ENCODE data around the gene CHST9.

The CHST9 gene

DNA sequence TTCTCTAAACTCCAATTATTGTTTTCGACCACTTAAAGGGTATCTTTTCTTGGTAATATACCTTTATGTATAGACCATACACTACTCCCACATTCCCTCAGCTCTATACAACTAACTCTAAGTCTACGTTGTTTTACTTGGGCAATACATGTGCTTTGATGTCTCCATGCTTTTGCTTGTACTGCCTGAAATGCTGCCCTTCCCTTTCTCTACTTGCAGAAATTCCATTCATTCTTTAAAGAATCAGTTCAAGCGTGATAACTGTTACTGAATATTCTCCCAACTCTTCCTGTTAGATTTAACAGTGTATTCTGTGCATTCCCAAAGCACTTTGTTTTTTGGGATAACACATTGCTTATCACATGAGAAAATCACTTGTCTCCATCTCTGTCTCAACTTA is 162.6 kb downstream of the CHST9 start:
- DNase-seq = no peak
- H3K36me3 ChIP-seq (ENCODE audit: control insufficient read depth, insufficient read depth, low read length) = no peaks in the 10 kb centered on the region
- no peak overlapping the region for H3K4me3 ChIP-seq (ENCODE audit: insufficient read depth, low read depth, low read length, poor library complexity, severe bottlenecking)
- no peaks in the 10 kb centered on the region for H3K9me3 ChIP-seq (ENCODE audit: control insufficient read depth, low read length)
- no peaks in the 10 kb centered on the region for H3K4me1 ChIP-seq (ENCODE audit: control insufficient read depth, insufficient read depth, low read length, poor library complexity, severe bottlenecking)
- H3K27ac ChIP-seq (ENCODE audit: insufficient read depth, low read length, poor library complexity, severe bottlenecking) = no peak overlapping the region
- H3K27me3 ChIP-seq (replicated peaks; ENCODE audit: control insufficient read depth, insufficient read depth, low read length, poor library complexity, severe bottlenecking) = no peaks in the 10 kb centered on the region

DNA sequence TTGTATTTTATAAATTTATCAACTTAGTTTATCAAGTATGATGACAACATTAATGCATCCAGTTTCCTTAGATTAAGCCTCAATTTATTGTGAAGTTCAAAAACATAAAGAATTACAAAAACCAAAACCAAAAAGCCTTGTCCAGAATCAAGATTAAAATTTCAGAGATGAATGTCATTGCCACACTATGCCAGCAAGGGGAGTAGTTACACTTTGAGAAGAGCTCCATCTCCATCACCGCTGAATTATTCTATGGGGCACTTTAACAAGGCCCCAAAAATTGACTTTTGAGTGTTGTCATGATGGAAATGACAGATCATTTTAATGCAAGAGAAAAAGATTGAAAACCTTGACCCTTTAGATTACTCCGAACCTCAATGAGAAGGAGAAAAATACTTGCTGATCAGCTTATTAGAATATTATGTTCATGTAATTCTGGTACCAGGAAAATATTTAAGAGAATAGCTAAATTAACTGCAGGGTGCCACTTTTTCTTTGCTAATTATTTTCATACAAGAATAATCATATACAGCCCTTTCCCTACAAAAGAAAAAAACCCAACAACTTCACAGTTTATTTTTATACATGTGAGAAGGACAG is 167.1 kb downstream of the CHST9 start:
- Histone ChIP-seq H3K27me3 (replicated peaks; ENCODE audit: control insufficient read depth, insufficient read depth, low read length, poor library complexity, severe bottlenecking) (no peaks in the 10 kb centered on the region), H3K4me3 (ENCODE audit: insufficient read depth, low read depth, low read length, poor library complexity, severe bottlenecking) (no peak overlapping the region), H3K9me3 (ENCODE audit: control insufficient read depth, low read length) (no peaks in the 10 kb centered on the region), H3K36me3 (ENCODE audit: control insufficient read depth, insufficient read depth, low read length) (no peaks in the 10 kb centered on the region), H3K4me1 (ENCODE audit: control insufficient read depth, insufficient read depth, low read length, poor library complexity, severe bottlenecking) (no peaks in the 10 kb centered on the region), H3K27ac (ENCODE audit: insufficient read depth, low read length, poor library complexity, severe bottlenecking) (no peak overlapping the region)
- no peak for DNase-seq

DNA sequence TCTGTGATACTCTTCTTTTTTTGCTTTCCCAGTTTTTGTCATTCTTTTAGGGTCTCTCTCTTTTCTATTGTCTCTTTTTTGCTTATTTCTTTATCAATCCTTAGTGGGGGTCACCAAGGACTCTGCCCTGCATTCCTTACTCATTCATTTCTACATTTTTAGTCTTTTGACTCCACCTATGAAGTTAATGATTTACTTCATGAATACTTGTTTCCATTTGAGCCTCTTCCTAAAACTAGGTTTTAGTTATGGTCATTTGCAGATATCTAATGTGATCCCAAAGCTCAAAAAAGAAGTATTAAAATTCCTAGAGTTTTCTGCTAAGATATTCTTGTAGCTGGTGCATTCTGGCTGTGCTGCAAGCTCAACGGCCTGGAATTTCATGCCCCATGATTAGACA is 170.3 kb downstream of the CHST9 start:
- DNase-seq = no peak
- no peaks in the 10 kb centered on the region for H3K4me1 ChIP-seq (ENCODE audit: control insufficient read depth, insufficient read depth, low read length, poor library complexity, severe bottlenecking)
- H3K4me3 ChIP-seq (ENCODE audit: insufficient read depth, low read depth, low read length, poor library complexity, severe bottlenecking) = no peak overlapping the region
- no peaks in the 10 kb centered on the region for H3K36me3 ChIP-seq (ENCODE audit: control insufficient read depth, insufficient read depth, low read length)
- H3K9me3 ChIP-seq (ENCODE audit: control insufficient read depth, low read length) = no peaks in the 10 kb centered on the region
- no peaks in the 10 kb centered on the region for H3K27me3 ChIP-seq (replicated peaks; ENCODE audit: control insufficient read depth, insufficient read depth, low read length, poor library complexity, severe bottlenecking)
- H3K27ac ChIP-seq (ENCODE audit: insufficient read depth, low read length, poor library complexity, severe bottlenecking) = no peak overlapping the region

DNA sequence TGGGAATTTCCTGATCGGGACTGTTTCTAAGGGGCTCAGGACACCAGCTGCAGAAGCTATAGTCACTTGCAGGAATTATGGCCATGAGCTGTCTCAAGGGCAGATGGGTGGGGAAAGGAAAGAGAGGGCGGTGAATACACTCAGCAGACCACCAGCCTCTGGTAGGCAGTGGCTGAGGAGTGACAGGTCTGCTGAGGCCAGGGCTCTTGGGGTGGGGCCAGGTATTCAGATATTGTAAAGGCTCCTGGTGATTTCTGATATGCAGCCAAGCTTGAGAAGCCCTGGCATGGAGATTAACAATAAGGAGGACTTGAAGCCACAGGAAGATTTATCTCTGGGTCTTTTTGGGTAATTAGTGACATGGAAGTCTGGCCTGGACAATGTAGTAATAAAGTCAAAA is 174.3 kb downstream of the CHST9 start:
- no peak for DNase-seq
- no peak overlapping the region for H3K27ac ChIP-seq (ENCODE audit: insufficient read depth, low read length, poor library complexity, severe bottlenecking)
- no peaks in the 10 kb centered on the region for H3K36me3 ChIP-seq (ENCODE audit: control insufficient read depth, insufficient read depth, low read length)
- no peaks in the 10 kb centered on the region for H3K4me1 ChIP-seq (ENCODE audit: control insufficient read depth, insufficient read depth, low read length, poor library complexity, severe bottlenecking)
- H3K9me3 ChIP-seq (ENCODE audit: control insufficient read depth, low read length) = no peaks in the 10 kb centered on the region
- H3K27me3 ChIP-seq (replicated peaks; ENCODE audit: control insufficient read depth, insufficient read depth, low read length, poor library complexity, severe bottlenecking) = no peaks in the 10 kb centered on the region
- no peak overlapping the region for H3K4me3 ChIP-seq (ENCODE audit: insufficient read depth, low read depth, low read length, poor library complexity, severe bottlenecking)

DNA sequence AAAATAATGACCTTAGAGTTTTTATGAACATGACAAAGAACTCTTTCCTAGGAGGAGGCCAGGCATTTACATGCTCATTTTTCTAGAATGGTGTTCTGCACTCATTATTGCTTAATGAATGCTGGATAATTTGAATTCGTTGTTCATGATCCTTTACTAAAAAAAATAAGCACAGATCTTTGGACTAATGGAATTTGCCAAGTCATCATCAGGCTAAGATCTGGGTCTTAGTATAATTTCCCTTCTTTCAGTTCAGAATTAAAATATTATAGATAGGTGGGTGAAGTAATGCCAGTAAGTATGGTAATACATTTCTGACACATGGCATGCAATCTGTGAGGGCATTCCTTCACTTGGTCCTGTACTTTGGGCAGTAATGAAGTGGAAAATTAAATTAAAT is 175.8 kb downstream of the CHST9 start:
- Histone ChIP-seq H3K27me3 (replicated peaks; ENCODE audit: control insufficient read depth, insufficient read depth, low read length, poor library complexity, severe bottlenecking) (no peaks in the 10 kb centered on the region), H3K27ac (ENCODE audit: insufficient read depth, low read length, poor library complexity, severe bottlenecking) (no peak overlapping the region), H3K36me3 (ENCODE audit: control insufficient read depth, insufficient read depth, low read length) (no peaks in the 10 kb centered on the region), H3K4me3 (ENCODE audit: insufficient read depth, low read depth, low read length, poor library complexity, severe bottlenecking) (no peak overlapping the region), H3K9me3 (ENCODE audit: control insufficient read depth, low read length) (no peaks in the 10 kb centered on the region), H3K4me1 (ENCODE audit: control insufficient read depth, insufficient read depth, low read length, poor library complexity, severe bottlenecking) (no peaks in the 10 kb centered on the region)
- DNase-seq = no peak

DNA sequence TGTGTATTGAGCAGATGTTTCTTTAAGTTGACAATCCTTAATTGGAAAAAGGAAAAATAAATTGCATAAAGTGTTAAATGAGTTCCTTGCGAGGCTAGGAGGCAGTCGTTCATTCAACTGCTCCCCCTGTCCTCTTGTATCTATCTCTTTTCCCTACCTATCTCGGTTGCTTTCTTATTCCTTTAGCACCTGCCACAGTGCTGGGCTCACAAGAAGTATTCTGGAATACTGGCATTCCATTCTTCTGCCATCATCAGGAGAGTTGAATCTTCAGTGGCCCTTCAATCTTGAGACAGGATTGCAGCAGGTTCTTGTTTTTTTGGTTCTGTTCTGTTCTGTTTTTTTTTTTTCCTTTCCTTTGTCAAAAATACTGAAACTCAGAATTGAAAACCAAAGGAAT is 176.5 kb downstream of the CHST9 start:
- no peak overlapping the region for H3K27ac ChIP-seq (ENCODE audit: insufficient read depth, low read length, poor library complexity, severe bottlenecking)
- no peak for DNase-seq

DNA sequence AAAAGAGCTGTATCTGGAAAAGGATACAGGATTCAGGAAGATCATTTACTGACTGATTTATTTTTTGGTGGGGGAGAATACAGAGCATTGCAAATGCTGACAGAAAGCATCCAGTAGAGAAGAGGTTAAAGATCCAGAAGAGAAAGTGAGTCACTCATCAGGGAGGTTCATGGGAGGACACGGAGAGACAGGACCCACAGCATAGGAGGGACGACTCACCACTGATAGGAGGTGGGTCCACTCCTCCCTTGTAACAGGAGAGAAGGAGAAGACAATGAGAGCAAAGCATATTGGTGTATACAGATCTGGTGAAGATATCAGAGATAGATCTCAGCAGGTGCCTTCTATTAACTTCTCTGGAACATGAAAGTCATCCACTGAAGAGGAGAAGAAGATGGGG is 177.2 kb downstream of the CHST9 start:
- H3K36me3 ChIP-seq (ENCODE audit: control insufficient read depth, insufficient read depth, low read length) = no peaks in the 10 kb centered on the region
- no peaks in the 10 kb centered on the region for H3K27me3 ChIP-seq (replicated peaks; ENCODE audit: control insufficient read depth, insufficient read depth, low read length, poor library complexity, severe bottlenecking)
- H3K9me3 ChIP-seq (ENCODE audit: control insufficient read depth, low read length) = no peaks in the 10 kb centered on the region
- DNase-seq = no peak
- no peaks in the 10 kb centered on the region for H3K4me1 ChIP-seq (ENCODE audit: control insufficient read depth, insufficient read depth, low read length, poor library complexity, severe bottlenecking)
- H3K27ac ChIP-seq (ENCODE audit: insufficient read depth, low read length, poor library complexity, severe bottlenecking) = no peak overlapping the region
- H3K4me3 ChIP-seq (ENCODE audit: insufficient read depth, low read depth, low read length, poor library complexity, severe bottlenecking) = no peak overlapping the region

More for the DNA sequence above, 176.5 kb downstream of the CHST9 start:
- Histone ChIP-seq H3K4me1 (ENCODE audit: control insufficient read depth, insufficient read depth, low read length, poor library complexity, severe bottlenecking) (no peaks in the 10 kb centered on the region), H3K4me3 (ENCODE audit: insufficient read depth, low read depth, low read length, poor library complexity, severe bottlenecking) (no peak overlapping the region), H3K27me3 (replicated peaks; ENCODE audit: control insufficient read depth, insufficient read depth, low read length, poor library complexity, severe bottlenecking) (no peaks in the 10 kb centered on the region), H3K9me3 (ENCODE audit: control insufficient read depth, low read length) (no peaks in the 10 kb centered on the region), H3K36me3 (ENCODE audit: control insufficient read depth, insufficient read depth, low read length) (no peaks in the 10 kb centered on the region)

DNA sequence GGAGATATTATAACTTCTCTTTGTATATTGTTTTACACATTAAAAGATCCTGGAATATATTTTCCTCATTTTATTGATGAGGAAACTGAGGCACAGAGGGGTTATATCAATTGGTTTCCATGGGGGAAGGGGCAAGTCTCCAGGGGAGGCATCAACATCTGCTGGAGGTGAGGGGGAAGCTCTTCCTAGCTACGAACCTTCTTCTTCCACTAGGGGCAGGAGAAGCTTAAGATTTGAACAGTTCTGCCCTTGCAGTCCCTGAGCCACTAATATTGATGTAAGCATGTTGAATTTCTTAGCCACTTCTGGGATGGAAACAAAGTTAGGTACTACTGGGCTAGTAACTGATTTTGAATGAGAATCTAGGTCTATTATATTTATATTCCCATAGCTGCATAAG is 179.5 kb downstream of the CHST9 start:
- H3K27me3 ChIP-seq (replicated peaks; ENCODE audit: control insufficient read depth, insufficient read depth, low read length, poor library complexity, severe bottlenecking) = no peaks in the 10 kb centered on the region
- no peak overlapping the region for H3K27ac ChIP-seq (ENCODE audit: insufficient read depth, low read length, poor library complexity, severe bottlenecking)
- H3K4me1 ChIP-seq (ENCODE audit: control insufficient read depth, insufficient read depth, low read length, poor library complexity, severe bottlenecking) = no peaks in the 10 kb centered on the region
- no peak for DNase-seq
- H3K9me3 ChIP-seq (ENCODE audit: control insufficient read depth, low read length) = no peaks in the 10 kb centered on the region
- H3K36me3 ChIP-seq (ENCODE audit: control insufficient read depth, insufficient read depth, low read length) = no peaks in the 10 kb centered on the region
- H3K4me3 ChIP-seq (ENCODE audit: insufficient read depth, low read depth, low read length, poor library complexity, severe bottlenecking) = no peak overlapping the region

DNA sequence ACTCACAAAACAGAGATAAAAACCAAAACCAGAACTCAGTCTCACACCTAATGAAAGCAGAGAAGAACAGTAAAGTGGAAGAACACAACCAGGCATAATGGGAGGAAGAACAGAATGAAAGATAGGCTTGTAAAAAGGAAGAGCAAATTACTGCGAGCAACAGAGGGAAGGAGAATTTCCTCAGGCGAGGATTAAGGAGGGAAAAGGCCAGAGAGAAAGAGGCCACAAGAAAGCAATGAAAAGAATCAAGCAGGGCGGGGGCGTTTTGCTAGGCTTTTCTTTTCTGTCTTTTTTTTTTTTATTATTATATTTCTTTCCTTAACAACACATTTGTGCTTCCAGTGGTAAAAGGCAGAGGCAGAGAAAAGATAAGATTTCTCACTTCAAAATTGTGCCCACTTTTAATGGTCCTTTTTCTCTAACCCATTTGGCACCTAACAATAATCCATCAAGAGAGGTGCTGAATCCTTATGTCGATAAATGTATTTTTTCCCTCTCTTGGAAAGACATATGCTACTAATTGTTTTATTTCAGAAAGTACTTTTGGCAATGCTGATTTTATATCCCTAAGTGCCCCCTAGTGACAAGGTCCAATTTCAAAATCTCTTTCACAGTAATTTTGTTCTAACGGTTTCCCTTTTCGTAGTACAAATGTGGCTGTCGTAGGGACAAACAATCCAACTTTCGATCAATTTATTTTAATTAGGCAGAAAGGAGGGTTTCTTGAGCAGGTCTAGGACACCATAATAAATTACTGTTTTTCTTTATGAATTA is 180.9 kb downstream of the CHST9 start:
- no peak overlapping the region for H3K27ac ChIP-seq (ENCODE audit: insufficient read depth, low read length, poor library complexity, severe bottlenecking)
- H3K4me1 ChIP-seq (ENCODE audit: control insufficient read depth, insufficient read depth, low read length, poor library complexity, severe bottlenecking) = no peaks in the 10 kb centered on the region
- no peak for DNase-seq
- no peak overlapping the region for H3K4me3 ChIP-seq (ENCODE audit: insufficient read depth, low read depth, low read length, poor library complexity, severe bottlenecking)
- no peaks in the 10 kb centered on the region for H3K27me3 ChIP-seq (replicated peaks; ENCODE audit: control insufficient read depth, insufficient read depth, low read length, poor library complexity, severe bottlenecking)
- H3K36me3 ChIP-seq (ENCODE audit: control insufficient read depth, insufficient read depth, low read length) = no peaks in the 10 kb centered on the region
- H3K9me3 ChIP-seq (ENCODE audit: control insufficient read depth, low read length) = no peaks in the 10 kb centered on the region

DNA sequence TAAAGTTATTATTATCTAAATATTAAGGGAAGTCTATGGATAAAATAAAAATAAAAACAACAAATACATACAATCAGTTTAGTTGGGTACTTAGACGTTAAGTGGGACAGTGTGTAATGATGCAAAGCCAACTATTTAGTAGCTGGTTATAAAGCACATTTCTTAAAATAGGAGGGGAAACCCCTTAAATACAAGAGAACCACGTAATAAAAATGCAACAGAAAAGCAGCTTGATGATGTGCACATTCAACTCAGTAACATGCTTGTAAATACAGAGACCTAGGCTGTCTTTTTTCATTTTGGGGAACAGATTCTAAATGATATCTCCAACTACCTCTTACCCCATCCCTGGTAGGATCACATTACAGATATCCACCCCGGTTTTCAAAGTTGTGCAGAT is 185.3 kb downstream of the CHST9 start:
- Histone ChIP-seq H3K36me3 (ENCODE audit: control insufficient read depth, insufficient read depth, low read length) (no peaks in the 10 kb centered on the region), H3K4me1 (ENCODE audit: control insufficient read depth, insufficient read depth, low read length, poor library complexity, severe bottlenecking) (no peaks in the 10 kb centered on the region), H3K9me3 (ENCODE audit: control insufficient read depth, low read length) (no peaks in the 10 kb centered on the region), H3K27me3 (replicated peaks; ENCODE audit: control insufficient read depth, insufficient read depth, low read length, poor library complexity, severe bottlenecking) (no peaks in the 10 kb centered on the region), H3K27ac (ENCODE audit: insufficient read depth, low read length, poor library complexity, severe bottlenecking) (no peak overlapping the region), H3K4me3 (ENCODE audit: insufficient read depth, low read depth, low read length, poor library complexity, severe bottlenecking) (no peak overlapping the region)
- DNase-seq = no peak
